ENCODE results near the gene RYR1.
A peak's percentile ranks its signal among the peaks of the same experiment; 100 is the strongest.
"Not testable (repeated sequence)": the region's sequence is repeated elsewhere in the genome, so short reads cannot be mapped to it uniquely, and the experiment has no call there.

The RYR1 gene

DNA sequence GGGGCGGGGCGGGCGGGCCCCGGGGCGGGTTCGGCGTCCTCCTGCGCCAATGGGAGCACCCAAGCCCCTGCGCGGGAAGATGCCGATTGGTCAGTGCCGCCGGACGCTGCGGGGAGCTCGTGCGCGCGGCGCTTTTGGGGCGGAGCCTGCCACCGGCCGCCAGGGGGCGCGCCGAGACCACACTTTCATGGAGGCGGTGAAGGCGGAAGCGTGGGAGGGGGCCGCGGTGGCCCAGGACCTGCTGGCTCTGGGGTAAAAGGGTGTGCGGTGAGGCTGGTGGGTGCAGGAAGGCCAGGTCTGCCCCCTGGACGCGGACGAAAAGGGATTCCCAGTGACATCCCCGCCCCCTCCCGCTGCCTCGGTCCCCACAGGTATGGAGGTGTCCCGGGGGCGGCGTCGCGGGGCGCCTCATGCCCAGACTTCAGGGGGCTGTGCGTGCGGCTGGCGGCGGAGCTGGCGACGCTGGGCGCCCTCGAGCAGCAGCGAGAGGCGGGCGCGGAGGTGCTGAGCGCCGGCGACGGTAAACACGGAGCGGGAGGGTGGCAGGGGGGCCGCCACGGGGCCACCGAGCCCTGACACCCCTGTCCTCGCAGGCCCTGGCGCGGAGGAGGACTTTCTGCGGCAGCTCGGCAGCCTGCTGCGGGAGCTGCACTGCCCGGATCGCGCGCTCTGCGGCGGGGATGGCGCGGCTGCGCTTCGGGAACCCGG is 30.4 kb upstream of the RYR1 start, which contains the start of gene FAM98C:
FAM98C (plus strand) TSS at position 127 of the 708 bp plus-strand sequence; CDS start at position 188, 61 bp downstream.
- Histone ChIP-seq H3K9me3 (ENCODE audit: control insufficient read depth, insufficient read depth, low read length) (no peaks in the 10 kb centered on the region), H3K4me1 (ENCODE audit: control insufficient read depth, insufficient read depth, low read length) (no peaks in the 10 kb centered on the region), H3K27me3 (ENCODE audit: control insufficient read depth, insufficient read depth, low read length) (peaks cover 34% of the 10 kb centered on the region), H3K9ac (ENCODE audit: low read depth, low read length) (peak within 1 kb of the TSS; percentile 47), H3K4me3 (ENCODE audit: low read depth, low read length) (peak within 1 kb of the TSS; percentile 65), H3K36me3 (ENCODE audit: control insufficient read depth, insufficient read depth, low read length) (peaks cover 10% of the 10 kb centered on the region)

DNA sequence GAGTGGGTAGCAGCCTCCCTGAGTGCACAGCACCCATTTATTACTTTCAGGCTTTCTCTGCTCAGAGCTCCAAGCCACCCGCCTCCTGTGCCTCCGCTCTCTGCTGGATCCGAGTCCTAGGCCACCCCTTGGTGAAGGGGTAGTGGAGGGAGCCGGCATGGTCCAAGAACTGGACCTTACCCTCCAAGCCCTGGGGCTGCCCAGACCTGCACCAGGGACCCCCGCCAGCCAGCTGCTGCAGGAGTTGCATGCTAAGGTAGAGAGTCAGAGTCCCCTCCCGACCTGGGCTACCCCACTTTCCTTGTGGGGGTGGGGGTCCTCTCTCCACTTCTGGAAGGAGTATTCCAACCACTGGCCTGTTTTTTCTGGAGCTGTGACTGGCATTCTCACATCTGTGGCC is 28.6 kb upstream of the RYR1 start:
- H3K4me1 ChIP-seq (ENCODE audit: control insufficient read depth, insufficient read depth, low read length): no peaks in the 10 kb centered on the region
- H3K36me3 ChIP-seq (ENCODE audit: control insufficient read depth, insufficient read depth, low read length): peaks cover 10% of the 10 kb centered on the region
- no peaks in the 10 kb centered on the region for H3K9me3 ChIP-seq (ENCODE audit: control insufficient read depth, insufficient read depth, low read length)
- no peak overlapping the region for H3K9ac ChIP-seq (ENCODE audit: low read depth, low read length)
- peaks cover 21% of the 10 kb centered on the region for H3K27me3 ChIP-seq (ENCODE audit: control insufficient read depth, insufficient read depth, low read length)
- no peak overlapping the region for H3K4me3 ChIP-seq (ENCODE audit: low read depth, low read length)

DNA sequence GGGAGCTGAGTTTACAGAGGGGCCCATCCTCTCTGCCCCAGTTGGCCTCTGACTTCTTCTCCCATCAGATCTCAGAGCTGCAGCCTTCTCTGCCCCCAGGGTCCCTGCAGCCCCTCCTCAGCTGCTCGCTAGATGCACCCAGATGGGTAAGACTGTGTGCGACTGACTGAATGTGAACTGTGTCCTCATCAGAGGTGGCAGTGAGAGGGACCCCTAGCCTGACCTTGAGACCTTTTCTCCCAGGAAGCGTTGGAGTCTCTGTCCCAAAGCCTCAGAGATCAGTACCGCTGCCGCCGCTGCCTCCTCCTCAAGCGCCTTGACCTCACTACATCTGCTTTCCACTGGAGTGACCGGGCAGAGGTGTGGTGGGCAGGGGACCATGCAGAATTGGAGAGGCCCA is 28.2 kb upstream of the RYR1 start:
- Histone ChIP-seq H3K4me3 (ENCODE audit: low read depth, low read length) (no peak overlapping the region), H3K9me3 (ENCODE audit: control insufficient read depth, insufficient read depth, low read length) (no peaks in the 10 kb centered on the region), H3K9ac (ENCODE audit: low read depth, low read length) (no peak overlapping the region), H3K4me1 (ENCODE audit: control insufficient read depth, insufficient read depth, low read length) (no peaks in the 10 kb centered on the region), H3K36me3 (ENCODE audit: control insufficient read depth, insufficient read depth, low read length) (peaks cover 10% of the 10 kb centered on the region), H3K27me3 (ENCODE audit: control insufficient read depth, insufficient read depth, low read length) (peaks cover 17% of the 10 kb centered on the region)

DNA sequence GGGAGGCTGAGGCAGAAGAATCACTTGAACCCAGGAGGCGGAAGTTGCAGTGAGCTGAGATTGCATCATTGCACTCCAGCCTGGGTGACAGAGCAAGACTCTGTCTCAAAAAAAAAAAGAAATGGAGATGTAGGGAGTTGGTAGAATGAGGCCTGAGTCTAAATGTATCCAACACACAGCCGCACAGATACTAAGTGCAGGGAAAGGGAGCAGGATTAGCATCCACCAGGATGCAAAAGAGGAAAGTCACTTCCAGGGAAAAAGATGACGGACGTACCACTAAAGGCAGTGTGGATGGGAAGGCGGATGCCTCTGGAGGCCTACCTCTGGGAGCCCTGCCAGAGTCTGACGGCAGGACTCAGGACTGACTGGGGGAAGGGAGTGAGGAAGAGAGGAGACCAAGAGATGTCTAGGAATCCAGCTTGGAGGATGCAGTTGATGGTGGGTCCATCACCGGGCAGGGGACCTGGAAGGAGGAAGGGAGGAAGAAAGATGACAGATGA is 23.8 kb upstream of the RYR1 start:
- no peaks in the 10 kb centered on the region for H3K4me1 ChIP-seq (ENCODE audit: control insufficient read depth, insufficient read depth, low read length)
- H3K9me3 ChIP-seq (ENCODE audit: control insufficient read depth, insufficient read depth, low read length): no peaks in the 10 kb centered on the region
- no peak overlapping the region for H3K4me3 ChIP-seq (ENCODE audit: low read depth, low read length)
- no peaks in the 10 kb centered on the region for H3K27me3 ChIP-seq (ENCODE audit: control insufficient read depth, insufficient read depth, low read length)
- H3K36me3 ChIP-seq (ENCODE audit: control insufficient read depth, insufficient read depth, low read length): peaks cover 8% of the 10 kb centered on the region
- no peak overlapping the region for H3K9ac ChIP-seq (ENCODE audit: low read depth, low read length)

DNA sequence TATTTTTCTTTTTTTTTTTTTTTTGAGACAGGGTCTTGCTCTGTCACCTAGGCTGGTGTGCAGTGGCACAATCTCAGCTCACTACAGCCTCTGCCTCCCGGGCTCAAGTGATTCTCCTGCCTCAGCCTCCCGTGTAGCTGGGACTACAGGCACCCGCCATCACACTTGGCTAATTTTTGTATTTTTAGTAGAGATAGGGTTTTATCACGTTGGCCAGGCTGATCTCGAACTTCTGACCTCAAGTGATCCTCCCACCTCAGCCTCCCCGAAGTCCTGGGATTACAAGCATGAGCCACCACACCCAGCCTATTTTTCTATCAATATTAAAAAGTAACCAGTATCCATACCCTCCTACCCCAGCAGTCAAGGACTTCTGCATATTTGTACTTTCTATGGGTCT is 23.1 kb upstream of the RYR1 start:
- H3K36me3 ChIP-seq (ENCODE audit: control insufficient read depth, insufficient read depth, low read length); H3K9ac ChIP-seq (ENCODE audit: low read depth, low read length); H3K4me3 ChIP-seq (ENCODE audit: low read depth, low read length); H3K9me3 ChIP-seq (ENCODE audit: control insufficient read depth, insufficient read depth, low read length); H3K27me3 ChIP-seq (ENCODE audit: control insufficient read depth, insufficient read depth, low read length); H3K4me1 ChIP-seq (ENCODE audit: control insufficient read depth, insufficient read depth, low read length): not testable (repeated sequence)

DNA sequence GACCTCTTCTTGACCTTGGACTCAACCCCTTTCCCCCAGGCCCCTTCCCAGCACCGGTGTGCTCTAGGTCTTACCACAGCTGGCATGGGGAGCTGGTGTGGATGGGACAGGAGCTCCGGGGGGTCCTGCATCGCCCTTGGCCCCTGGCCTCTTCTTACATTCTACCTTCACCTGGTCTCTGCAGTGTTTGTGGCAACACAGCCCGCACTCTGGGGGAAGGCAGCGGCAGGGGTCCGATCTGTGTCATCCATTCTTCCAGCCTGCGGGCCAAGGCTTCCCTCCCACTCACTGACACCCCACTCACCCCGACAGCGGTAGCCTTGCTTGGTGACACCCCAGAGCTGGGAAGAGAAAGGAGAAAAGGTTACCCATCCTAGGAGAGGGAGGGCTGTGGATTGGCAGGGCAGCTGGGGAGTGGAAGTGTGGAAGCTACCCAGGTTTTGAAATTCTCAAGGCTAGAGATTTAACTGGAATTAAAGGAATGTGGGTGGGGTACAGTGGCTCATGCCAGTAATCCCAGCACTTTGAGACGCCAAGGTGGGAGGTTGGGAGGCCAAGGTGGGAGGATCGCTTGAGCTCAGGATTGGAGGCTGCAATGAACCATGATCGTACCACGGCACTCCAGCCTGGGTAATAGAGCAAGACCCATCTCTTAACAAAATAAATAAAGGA is 22.3 kb upstream of the RYR1 start:
- H3K27me3 ChIP-seq (ENCODE audit: control insufficient read depth, insufficient read depth, low read length): no peaks in the 10 kb centered on the region
- no peaks in the 10 kb centered on the region for H3K9me3 ChIP-seq (ENCODE audit: control insufficient read depth, insufficient read depth, low read length)
- H3K36me3 ChIP-seq (ENCODE audit: control insufficient read depth, insufficient read depth, low read length): peaks cover 5% of the 10 kb centered on the region
- no peaks in the 10 kb centered on the region for H3K4me1 ChIP-seq (ENCODE audit: control insufficient read depth, insufficient read depth, low read length)
- H3K4me3 ChIP-seq (ENCODE audit: low read depth, low read length): no peak overlapping the region
- H3K9ac ChIP-seq (ENCODE audit: low read depth, low read length): no peak overlapping the region

DNA sequence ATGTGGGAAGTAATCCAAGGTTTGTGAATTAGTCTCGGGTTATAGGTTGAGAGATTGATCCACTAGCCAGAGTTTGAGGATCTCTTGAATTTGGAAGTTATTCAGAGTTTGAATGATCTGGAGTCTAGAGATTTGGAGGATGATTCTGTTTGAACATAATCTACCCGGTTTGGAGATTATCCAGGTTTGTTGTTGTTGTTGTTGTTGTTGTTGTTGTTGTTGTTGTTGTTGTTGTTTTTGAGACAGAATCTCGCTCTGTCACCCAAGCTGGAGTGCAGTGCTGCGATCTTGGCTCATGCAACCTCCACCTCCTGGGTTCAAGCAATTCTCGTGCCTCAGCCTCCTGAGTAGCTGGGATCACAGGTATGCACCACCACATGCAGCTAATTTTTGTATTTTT is 21.6 kb upstream of the RYR1 start:
- not testable (repeated sequence) for H3K9ac ChIP-seq (ENCODE audit: low read depth, low read length); H3K4me3 ChIP-seq (ENCODE audit: low read depth, low read length); H3K27me3 ChIP-seq (ENCODE audit: control insufficient read depth, insufficient read depth, low read length); H3K4me1 ChIP-seq (ENCODE audit: control insufficient read depth, insufficient read depth, low read length); H3K36me3 ChIP-seq (ENCODE audit: control insufficient read depth, insufficient read depth, low read length); H3K9me3 ChIP-seq (ENCODE audit: control insufficient read depth, insufficient read depth, low read length)

DNA sequence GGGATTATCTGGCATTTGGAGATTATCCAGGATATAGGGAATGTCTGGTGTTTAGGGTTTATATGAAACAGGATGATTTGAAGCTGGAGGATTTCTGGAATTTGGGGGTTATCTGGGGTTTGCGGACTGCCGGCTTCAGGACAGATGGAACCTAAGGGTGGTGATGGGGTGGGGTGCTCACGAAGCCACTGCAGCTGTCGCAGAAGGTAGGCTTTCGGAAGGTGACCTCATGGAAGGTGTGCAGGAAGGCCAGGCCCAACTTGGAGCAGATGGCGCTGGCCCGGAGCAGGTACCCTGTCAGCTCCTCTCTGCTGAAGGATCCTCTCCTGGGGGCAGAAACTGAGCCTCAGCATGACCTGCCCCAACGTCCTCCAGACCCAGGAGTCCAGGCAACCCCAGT is 21.0 kb upstream of the RYR1 start:
- H3K4me1 ChIP-seq (ENCODE audit: control insufficient read depth, insufficient read depth, low read length): peaks cover 3% of the 10 kb centered on the region
- no peaks in the 10 kb centered on the region for H3K36me3 ChIP-seq (ENCODE audit: control insufficient read depth, insufficient read depth, low read length)
- no peak overlapping the region for H3K9ac ChIP-seq (ENCODE audit: low read depth, low read length)
- no peaks in the 10 kb centered on the region for H3K27me3 ChIP-seq (ENCODE audit: control insufficient read depth, insufficient read depth, low read length)
- H3K9me3 ChIP-seq (ENCODE audit: control insufficient read depth, insufficient read depth, low read length): no peaks in the 10 kb centered on the region
- H3K4me3 ChIP-seq (ENCODE audit: low read depth, low read length): no peak overlapping the region

DNA sequence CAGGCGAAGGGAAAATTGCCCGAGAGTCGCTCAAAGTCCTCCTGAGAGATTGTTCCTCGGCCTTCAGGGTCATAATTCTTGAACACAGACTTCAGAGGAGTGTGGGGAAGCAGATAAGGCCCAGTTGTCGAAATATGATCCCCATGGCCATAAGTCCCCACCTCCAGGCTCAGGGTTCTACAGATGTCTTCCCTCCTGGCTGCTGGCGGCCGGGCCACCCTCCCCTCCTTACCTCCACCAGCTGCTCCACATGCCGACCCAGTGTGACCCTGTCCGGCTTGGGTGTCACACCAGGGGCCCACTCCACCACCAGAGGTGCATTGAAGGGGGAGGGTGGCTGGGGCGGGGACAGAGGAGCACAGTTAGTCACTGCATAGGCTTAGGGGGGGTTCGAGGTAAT is 20.5 kb upstream of the RYR1 start:
- no peaks in the 10 kb centered on the region for H3K36me3 ChIP-seq (ENCODE audit: control insufficient read depth, insufficient read depth, low read length)
- H3K4me1 ChIP-seq (ENCODE audit: control insufficient read depth, insufficient read depth, low read length): peaks cover 4% of the 10 kb centered on the region
- H3K9ac ChIP-seq (ENCODE audit: low read depth, low read length): no peak overlapping the region

DNA sequence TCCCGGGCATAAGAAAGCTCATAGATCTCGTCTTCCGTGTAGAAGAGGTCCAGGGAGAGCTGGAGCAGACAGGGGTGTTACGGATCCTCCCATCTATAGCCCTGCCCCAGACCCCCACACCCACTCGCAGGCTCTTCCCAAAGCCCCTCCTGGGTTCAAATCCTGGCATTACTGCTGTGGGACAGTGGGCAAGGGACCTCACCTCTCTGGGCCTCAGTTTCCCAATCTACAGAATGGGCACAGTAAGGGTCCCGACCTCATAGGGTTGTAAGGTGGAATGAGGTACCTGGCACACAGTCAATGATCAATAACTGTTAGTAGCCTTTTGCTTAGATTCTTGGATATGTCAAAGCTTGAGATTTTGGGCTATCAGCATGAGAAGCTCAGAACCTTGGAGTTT is 20.1 kb upstream of the RYR1 start:
- Histone ChIP-seq H3K4me1 (ENCODE audit: control insufficient read depth, insufficient read depth, low read length) (peaks cover 4% of the 10 kb centered on the region), H3K9ac (ENCODE audit: low read depth, low read length) (no peak overlapping the region), H3K27me3 (ENCODE audit: control insufficient read depth, insufficient read depth, low read length) (no peaks in the 10 kb centered on the region), H3K36me3 (ENCODE audit: control insufficient read depth, insufficient read depth, low read length) (no peaks in the 10 kb centered on the region), H3K4me3 (ENCODE audit: low read depth, low read length) (no peak overlapping the region), H3K9me3 (ENCODE audit: control insufficient read depth, insufficient read depth, low read length) (no peaks in the 10 kb centered on the region)

More for the DNA sequence above, 20.5 kb upstream of the RYR1 start:
- no peaks in the 10 kb centered on the region for H3K9me3 ChIP-seq (ENCODE audit: control insufficient read depth, insufficient read depth, low read length)
- H3K27me3 ChIP-seq (ENCODE audit: control insufficient read depth, insufficient read depth, low read length): no peaks in the 10 kb centered on the region
- H3K4me3 ChIP-seq (ENCODE audit: low read depth, low read length): no peak overlapping the region

DNA sequence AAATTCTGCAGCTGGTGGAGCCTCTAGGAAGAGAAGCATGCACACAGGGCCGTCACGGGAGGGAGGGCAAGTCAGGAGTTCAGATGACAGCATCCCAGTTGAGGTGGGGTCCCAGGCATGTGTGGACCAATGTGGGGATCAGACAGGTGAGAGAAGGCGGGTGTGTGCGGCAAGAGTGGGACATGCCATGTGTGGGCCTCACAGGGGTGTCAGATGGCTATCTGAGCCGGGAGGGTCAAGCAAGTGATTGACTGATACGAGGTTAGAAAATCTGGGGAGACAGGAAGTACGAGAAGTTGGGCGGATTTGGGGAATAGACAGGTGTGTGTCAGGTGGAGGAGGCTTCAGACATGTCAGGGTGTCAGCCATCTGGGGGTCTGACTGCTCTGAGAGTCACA is 16.3 kb upstream of the RYR1 start:
- Histone ChIP-seq H3K9ac (ENCODE audit: low read depth, low read length) (no peak overlapping the region), H3K9me3 (ENCODE audit: control insufficient read depth, insufficient read depth, low read length) (no peaks in the 10 kb centered on the region), H3K36me3 (ENCODE audit: control insufficient read depth, insufficient read depth, low read length) (peaks cover 3% of the 10 kb centered on the region), H3K4me3 (ENCODE audit: low read depth, low read length) (no peak overlapping the region), H3K4me1 (ENCODE audit: control insufficient read depth, insufficient read depth, low read length) (peaks cover 4% of the 10 kb centered on the region), H3K27me3 (ENCODE audit: control insufficient read depth, insufficient read depth, low read length) (peaks cover 5% of the 10 kb centered on the region)
